GM12878 (cell line): Measurements from ENCODE around the gene AXL. TPM values are rescaled to one million over a fixed set of nuclear protein-coding genes. Genes with fewer than 3 reads are reported as not detected.

Experiments
- ATAC-seq: fragments of 200-7000 bp; cut with Tn5 transposase; 3 replicates; pipeline ENCODE4 v1.9.1; 2020; ENCODE audit warnings: mild to moderate bottlenecking, moderate library complexity
- BruUV-seq: library from RNA; stranded (reverse); fragments of 400-500 nt; replicated peaks from 2 replicates; lab custom pipeline; 2021; lab: Mats Ljungman, UMichigan
- CTCF ChIA-PET: fragments of 300-600 bp; sonication (Branson Sonifier 250); formaldehyde crosslinking; extraction: SDS; loops from one replicate; lab custom pipeline; 2021; ENCODE audit warnings: inconsistent platforms; lab: Yijun Ruan, JAX
- POLR2A ChIA-PET: fragments of 350-600 bp; formaldehyde crosslinking; extraction: SDS; loops from one replicate; lab custom pipeline; 2021; ENCODE audit warnings: inconsistent platforms; lab: Charles Lee
- RAD21 ChIA-PET: fragments of 300-600 bp; sonication (Branson Sonifier 250); formaldehyde crosslinking; loops from one replicate; lab custom pipeline; 2023; ENCODE audit warnings: antibody characterized with exemption; ENCODE audit not compliant: unreplicated experiment; lab: Charles Lee
- SMC1A ChIA-PET: fragments of 300-600 bp; sonication (Branson Sonifier 250); formaldehyde crosslinking; loops from one replicate; lab custom pipeline; 2023; ENCODE audit not compliant: unreplicated experiment, uncharacterized antibody; lab: Charles Lee
- DNase-seq: peaks from one replicate; pipeline ENCODE4 v3.0.0-alpha.2; 2011; ENCODE audit warnings: low read depth, low spot score
- FAIRE-seq: peaks from 3 replicates; lab custom pipeline; 2011; peaks lifted over from hg19 to GRCh38; lab: Jason Lieb, UNC
- H2AFZ ChIP-seq: 2 replicates; pipeline ENCODE4 v1.6.0; 2011; ENCODE audit warnings: low read depth, low read length, control low read depth; ENCODE audit not compliant: control insufficient read depth
- H3K27ac ChIP-seq: 2 replicates; pipeline ENCODE4 v1.5.1; 2011; ENCODE audit warnings: control low read depth; ENCODE audit not compliant: control insufficient read depth, insufficient read depth
- H3K27me3 ChIP-seq, 2 experiments: replicated peaks in 1 of 2; 2 replicates each; pipeline versions ENCODE4 v1.6.0 to v1.6.1; 2011; ENCODE audit warnings: low read length in 1 of 2; ENCODE audit not compliant: control insufficient read depth in 2 of 2, insufficient read depth in 2 of 2
- H3K36me3 ChIP-seq, 2 experiments: 2 replicates each; pipeline ENCODE4 v1.5.1; 2011; ENCODE audit warnings: low read length in 1 of 2; ENCODE audit not compliant: control insufficient read depth in 2 of 2, insufficient read depth in 2 of 2
- H3K4me1 ChIP-seq: 2 replicates; pipeline ENCODE4 v1.6.1; 2011; ENCODE audit warnings: mild to moderate bottlenecking, low read length, moderate library complexity, mixed read lengths; ENCODE audit not compliant: control insufficient read depth, insufficient read depth
- H3K4me2 ChIP-seq: 2 replicates; pipeline ENCODE4 v1.6.0; 2011; ENCODE audit warnings: control low read depth; ENCODE audit not compliant: control insufficient read depth, insufficient read depth
- H3K4me3 ChIP-seq: fragments of 200-600 bp; sonication (generic); 2 replicates; pipeline ENCODE4 v1.5.1; 2016
- H3K79me2 ChIP-seq: 2 replicates; pipeline ENCODE4 v1.6.0; 2011; ENCODE audit warnings: low read length; ENCODE audit not compliant: control insufficient read depth, insufficient read depth
- H3K9ac ChIP-seq: 2 replicates; pipeline ENCODE4 v1.8.0; 2011; ENCODE audit warnings: low read length, control low read depth, mixed read lengths; ENCODE audit not compliant: control insufficient read depth, insufficient read depth
- H3K9me3 ChIP-seq: replicated peaks from 3 replicates; pipeline ENCODE4 v1.5.1; 2011; ENCODE audit warnings: mild to moderate bottlenecking, low read length; ENCODE audit not compliant: control insufficient read depth, insufficient read depth
- H4K20me1 ChIP-seq: 2 replicates; pipeline ENCODE4 v1.6.0; 2011; ENCODE audit not compliant: control insufficient read depth, insufficient read depth
- CBFB ChIP-seq: IDR thresholded peaks from 2 replicates; pipeline ENCODE4 v1.6.1; 2016; ENCODE audit warnings: antibody characterized with exemption, low read depth
- FOS ChIP-seq: IDR thresholded peaks from 3 replicates; pipeline ENCODE4 v1.6.1; 2011; ENCODE audit warnings: borderline replicate concordance; ENCODE audit not compliant: insufficient read length; ENCODE audit errors: extremely low read depth
- IKZF1 ChIP-seq: fragments of 450-650 bp; conservative IDR thresholded peaks from 2 replicates; pipeline ENCODE4 v1.6.1; 2017; ENCODE audit warnings: antibody characterized with exemption, mild to moderate bottlenecking
- MEF2A ChIP-seq: IDR thresholded peaks from 2 replicates; pipeline ENCODE4 v1.6.1; 2011; ENCODE audit warnings: low read depth, mild to moderate bottlenecking, low read length, moderate library complexity; ENCODE audit not compliant: insufficient read depth
- RUNX3 ChIP-seq: IDR thresholded peaks from 2 replicates; pipeline ENCODE4 v1.6.1; 2012; ENCODE audit warnings: low read length, inconsistent platforms
- SMAD1 ChIP-seq: fragments of 450-650 bp; IDR thresholded peaks from 2 replicates; pipeline ENCODE4 v1.6.1; 2018; ENCODE audit warnings: mild to moderate bottlenecking, low read depth; ENCODE audit not compliant: partially characterized antibody
- SMAD5 ChIP-seq: IDR thresholded peaks from 2 replicates; pipeline ENCODE4 v1.6.1; 2016; ENCODE audit warnings: antibody characterized with exemption, low read depth
- STAT1 ChIP-seq: fragments of 450-650 bp; conservative IDR thresholded peaks from 2 replicates; pipeline ENCODE4 v1.6.1; 2014; ENCODE audit warnings: antibody characterized with exemption, mild to moderate bottlenecking
- TCF7 ChIP-seq: IDR thresholded peaks from 2 replicates; pipeline ENCODE4 v1.6.1; 2014; ENCODE audit warnings: antibody characterized with exemption, borderline replicate concordance
- ZSCAN29 ChIP-seq: fragments of 450-650 bp; IDR thresholded peaks from 2 replicates; pipeline ENCODE4 v1.6.1; 2017; ENCODE audit warnings: mild to moderate bottlenecking, moderate library complexity
- WGBS: methylation state at CpG from one replicate; pipeline ENCODE4 v1.1.6; 2016; ENCODE audit warnings: low lambda C conversion rate; ENCODE audit not compliant: insufficient replicate concordance, insufficient coverage; ENCODE audit errors: missing lambda C conversion rate; 5-methylcytosine and 5-hydroxymethylcytosine counted together
- in situ Hi-C: fragments of 300-500 bp; cut with MboI; formaldehyde crosslinking; loops from 9 replicates; pipeline ENCODE4 v1.14.3; 2018; ENCODE audit warnings: mixed read lengths
- intact Hi-C: fragments of 100-400 bp; cut with micrococcal nuclease; formaldehyde crosslinking; loops from one replicate; pipeline ENCODE4 v1.14.2; 2022; ENCODE audit not compliant: unreplicated experiment
- polyA plus RNA-seq, 11 experiments: library from polyadenylated mRNA; depleted of rRNA in 4 of 11; unstranded in 6 of 11; stranded (reverse) in 5 of 11; fragments of >200 nt; fragmentation: Nextera tagmentation in 4 of 11; fragmentation: Illumina TruSeq in 1 of 11; extraction: Ambion mirVana in 4 of 11; extraction: Trizol in 1 of 11; gene quantifications; 1 replicate in 1 of 11; 2 replicates in 10 of 11; pipeline versions ENCODE4 v1.2.1 to v1.2.3, GENCODE V29; 2011 to 2016; ENCODE audit warnings: inconsistent platforms in 2 of 11, missing spikeins in 2 of 11, low read depth in 1 of 11
- total RNA-seq, 4 experiments: library from RNA; depleted of rRNA in 3 of 4; stranded (reverse); fragments of >200 nt in 3 of 4; fragmentation: Illumina TruSeq in 1 of 4; extraction: Trizol in 1 of 4; gene quantifications; 2 replicates each; pipeline versions ENCODE4 v1.2.1 to v1.2.3, GENCODE V29; 2013 to 2021
- TF ChIP-seq, protein P1 (sequence below): fragments of 450-650 bp; formaldehyde crosslinking; IDR thresholded peaks from 2 replicates; pipeline ENCODE4 v1.4.0; 2022; ENCODE audit warnings: mild to moderate bottlenecking, moderate library complexity
- TF ChIP-seq, protein P2 (sequence below): fragments of 450-650 bp; formaldehyde crosslinking; IDR thresholded peaks from 2 replicates; pipeline ENCODE4 v1.4.0; 2020; ENCODE audit warnings: mild to moderate bottlenecking, moderate library complexity
- TF ChIP-seq, protein P3 (sequence below): fragments of 450-650 bp; IDR thresholded peaks from 2 replicates; pipeline ENCODE4 v1.6.1; 2014; ENCODE audit warnings: mild to moderate bottlenecking

AXL gene
- total and polyA plus RNA-seq, 10 of the 15 experiments (the other 5 are each of a cell fraction or from before 2014, with no cell fraction given), result under 0.01 to 0.33 (median 0.07) TPM; not detected in 4

DNA sequence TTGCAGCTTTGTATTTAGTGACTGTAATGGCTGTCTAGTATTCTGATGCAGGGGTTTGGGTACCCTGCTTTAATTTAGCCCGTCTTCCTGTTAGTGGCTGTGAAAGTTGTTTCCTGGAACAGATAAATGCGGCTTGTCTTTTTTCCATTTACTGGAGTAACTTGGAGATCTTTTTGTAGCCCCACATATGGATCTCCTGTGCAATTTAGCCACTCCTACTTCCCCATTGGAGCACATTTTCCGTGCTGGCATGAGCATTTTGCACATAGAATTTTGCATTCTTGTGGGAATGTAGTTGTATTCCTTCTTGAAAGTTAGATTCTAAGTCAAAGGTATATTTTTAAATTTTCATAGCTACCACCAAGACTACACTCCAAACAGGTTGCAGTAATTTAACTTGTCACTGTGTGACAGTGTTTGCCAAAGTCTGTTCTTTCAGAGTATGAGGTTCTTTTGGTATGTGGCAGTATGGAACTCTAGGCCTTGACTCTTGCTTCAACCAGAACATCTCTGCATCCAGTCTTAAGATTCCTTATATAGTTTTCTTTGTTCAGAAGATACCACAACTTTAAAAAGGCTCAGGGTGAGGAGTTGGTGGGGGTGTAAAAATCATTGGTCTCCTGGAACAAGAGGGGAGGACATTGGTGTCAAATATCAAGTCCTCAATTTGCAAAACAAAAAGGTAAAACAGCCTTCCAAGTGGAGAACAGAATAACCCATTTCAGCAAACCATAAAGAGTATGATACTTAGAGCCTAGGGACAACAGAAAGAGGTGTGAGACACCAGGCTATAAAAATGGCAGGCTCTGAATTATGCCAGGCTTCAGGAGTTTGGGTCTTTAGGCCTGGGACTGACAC lies 69.9 kb downstream of the AXL start:
- Histone ChIP-seq H3K9ac (no peak overlapping the region), H3K4me2 (no peak overlapping the region), H3K79me2 (no peaks in the 10 kb centered on the region), H3K36me3 (peaks cover 28 to 62% of the 10 kb centered on the region in 2 experiments), H2AFZ (no peak overlapping the region), H3K9me3 (no peaks in the 10 kb centered on the region), H3K27ac (no peak overlapping the region), H3K4me1 (no peaks in the 10 kb centered on the region), H3K4me3 (no peak overlapping the region), H4K20me1 (no peaks in the 10 kb centered on the region), H3K27me3 (no peaks in the 10 kb centered on the region)
- RAD21 ChIA-PET, result no interaction called here
- CTCF ChIA-PET, result interaction anchor here (1.3 to 1.4 kb wide), 2 partner anchors 9 to 14 kb away, joined by 3 read pairs; no protein-coding TSS in a partner anchor
- BruUV-seq, result TSS peak; percentile 31
- ATAC-seq (no peak), DNase-seq (no peak), FAIRE-seq (no peak)
- in situ Hi-C loops (no loop called here), intact Hi-C loops (no loop called here)
- SMC1A ChIA-PET, result interaction anchor here (1.5 kb wide), 1 partner anchor 14 kb away, joined by 5 read pairs; no protein-coding TSS in a partner anchor
- 96% methylated on average over 3 of the region's 3 CpGs for WGBS
- POLR2A ChIA-PET, result no interaction called here
- TF ChIP-seq CBFB (no peak), MEF2A (no peak), SMAD1 (no peak), IKZF1 (no peak), STAT1 (no peak), TCF7 (no peak), FOS (no peak), SMAD5 (no peak), ZSCAN29 (no peak), RUNX3 (no peak)
- TF ChIP-seq, protein P1, sequence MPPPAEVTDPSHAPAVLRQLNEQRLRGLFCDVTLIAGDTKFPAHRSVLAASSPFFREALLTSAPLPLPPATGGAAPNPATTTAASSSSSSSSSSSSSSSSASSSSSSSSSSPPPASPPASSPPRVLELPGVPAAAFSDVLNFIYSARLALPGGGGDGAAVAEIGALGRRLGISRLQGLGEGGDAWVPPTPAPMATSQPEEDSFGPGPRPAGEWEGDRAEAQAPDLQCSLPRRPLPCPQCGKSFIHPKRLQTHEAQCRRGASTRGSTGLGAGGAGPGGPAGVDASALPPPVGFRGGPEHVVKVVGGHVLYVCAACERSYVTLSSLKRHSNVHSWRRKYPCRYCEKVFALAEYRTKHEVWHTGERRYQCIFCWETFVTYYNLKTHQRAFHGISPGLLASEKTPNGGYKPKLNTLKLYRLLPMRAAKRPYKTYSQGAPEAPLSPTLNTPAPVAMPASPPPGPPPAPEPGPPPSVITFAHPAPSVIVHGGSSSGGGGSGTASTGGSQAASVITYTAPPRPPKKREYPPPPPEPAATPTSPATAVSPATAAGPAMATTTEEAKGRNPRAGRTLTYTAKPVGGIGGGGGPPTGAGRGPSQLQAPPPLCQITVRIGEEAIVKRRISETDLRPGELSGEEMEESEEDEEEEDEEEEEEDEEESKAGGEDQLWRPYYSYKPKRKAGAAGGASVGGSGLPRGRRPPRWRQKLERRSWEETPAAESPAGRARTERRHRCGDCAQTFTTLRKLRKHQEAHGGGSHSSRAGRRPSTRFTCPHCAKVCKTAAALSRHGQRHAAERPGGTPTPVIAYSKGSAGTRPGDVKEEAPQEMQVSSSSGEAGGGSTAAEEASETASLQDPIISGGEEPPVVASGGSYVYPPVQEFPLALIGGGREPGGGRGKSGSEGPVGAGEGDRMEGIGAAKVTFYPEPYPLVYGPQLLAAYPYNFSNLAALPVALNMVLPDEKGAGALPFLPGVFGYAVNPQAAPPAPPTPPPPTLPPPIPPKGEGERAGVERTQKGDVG, result no peak
- TF ChIP-seq, protein P2, sequence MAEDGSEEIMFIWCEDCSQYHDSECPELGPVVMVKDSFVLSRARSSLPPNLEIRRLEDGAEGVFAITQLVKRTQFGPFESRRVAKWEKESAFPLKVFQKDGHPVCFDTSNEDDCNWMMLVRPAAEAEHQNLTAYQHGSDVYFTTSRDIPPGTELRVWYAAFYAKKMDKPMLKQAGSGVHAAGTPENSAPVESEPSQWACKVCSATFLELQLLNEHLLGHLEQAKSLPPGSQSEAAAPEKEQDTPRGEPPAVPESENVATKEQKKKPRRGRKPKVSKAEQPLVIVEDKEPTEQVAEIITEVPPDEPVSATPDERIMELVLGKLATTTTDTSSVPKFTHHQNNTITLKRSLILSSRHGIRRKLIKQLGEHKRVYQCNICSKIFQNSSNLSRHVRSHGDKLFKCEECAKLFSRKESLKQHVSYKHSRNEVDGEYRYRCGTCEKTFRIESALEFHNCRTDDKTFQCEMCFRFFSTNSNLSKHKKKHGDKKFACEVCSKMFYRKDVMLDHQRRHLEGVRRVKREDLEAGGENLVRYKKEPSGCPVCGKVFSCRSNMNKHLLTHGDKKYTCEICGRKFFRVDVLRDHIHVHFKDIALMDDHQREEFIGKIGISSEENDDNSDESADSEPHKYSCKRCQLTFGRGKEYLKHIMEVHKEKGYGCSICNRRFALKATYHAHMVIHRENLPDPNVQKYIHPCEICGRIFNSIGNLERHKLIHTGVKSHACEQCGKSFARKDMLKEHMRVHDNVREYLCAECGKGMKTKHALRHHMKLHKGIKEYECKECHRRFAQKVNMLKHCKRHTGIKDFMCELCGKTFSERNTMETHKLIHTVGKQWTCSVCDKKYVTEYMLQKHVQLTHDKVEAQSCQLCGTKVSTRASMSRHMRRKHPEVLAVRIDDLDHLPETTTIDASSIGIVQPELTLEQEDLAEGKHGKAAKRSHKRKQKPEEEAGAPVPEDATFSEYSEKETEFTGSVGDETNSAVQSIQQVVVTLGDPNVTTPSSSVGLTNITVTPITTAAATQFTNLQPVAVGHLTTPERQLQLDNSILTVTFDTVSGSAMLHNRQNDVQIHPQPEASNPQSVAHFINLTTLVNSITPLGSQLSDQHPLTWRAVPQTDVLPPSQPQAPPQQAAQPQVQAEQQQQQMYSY, result no peak
- TF ChIP-seq, protein P3, sequence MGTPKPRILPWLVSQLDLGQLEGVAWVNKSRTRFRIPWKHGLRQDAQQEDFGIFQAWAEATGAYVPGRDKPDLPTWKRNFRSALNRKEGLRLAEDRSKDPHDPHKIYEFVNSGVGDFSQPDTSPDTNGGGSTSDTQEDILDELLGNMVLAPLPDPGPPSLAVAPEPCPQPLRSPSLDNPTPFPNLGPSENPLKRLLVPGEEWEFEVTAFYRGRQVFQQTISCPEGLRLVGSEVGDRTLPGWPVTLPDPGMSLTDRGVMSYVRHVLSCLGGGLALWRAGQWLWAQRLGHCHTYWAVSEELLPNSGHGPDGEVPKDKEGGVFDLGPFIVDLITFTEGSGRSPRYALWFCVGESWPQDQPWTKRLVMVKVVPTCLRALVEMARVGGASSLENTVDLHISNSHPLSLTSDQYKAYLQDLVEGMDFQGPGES, result no peak
